H1 (cell line): ENCODE results near the gene CRYBG1.

Source experiments
- EP300 ChIP-seq, 2 experiments: IDR thresholded peaks; 1 replicate in 1 of 2; 2 replicates in 1 of 2; pipeline ENCODE4 v1.6.1; 2011 to 2012; ENCODE audit warnings: low read depth in 2 of 2, low read length in 2 of 2, mild to moderate bottlenecking in 2 of 2, borderline replicate concordance in 1 of 2, inconsistent platforms in 1 of 2, moderate library complexity in 1 of 2
- JUND ChIP-seq: IDR thresholded peaks from 2 replicates; pipeline ENCODE4 v1.6.1; 2011; ENCODE audit warnings: mild to moderate bottlenecking, improper control_type of control experiment, low read length
- POLR2AphosphoS5 ChIP-seq: IDR thresholded peaks from 2 replicates; pipeline ENCODE4 v1.6.1; 2011; ENCODE audit warnings: low read depth, low read length

- no peak for TF ChIP-seq JUND
- TF ChIP-seq POLR2AphosphoS5: no peak
- no peak for TF ChIP-seq EP300 (IDR thresholded peaks at IDR 0.05; ENCODE audit: borderline replicate concordance in 1 of 2, low read depth in 2 of 2, low read length in 2 of 2)
These were observed 162.2 kb downstream of the CRYBG1 start for GRCh38 chr6:106522562-106523250.
